IMR-90 (cell line): ENCODE data around the gene CTNND2.

Experiments used
- BHLHE40 ChIP-seq: fragments of 150-350 bp; IDR thresholded peaks from 2 replicates; pipeline ENCODE4 v1.6.1; 2016; ENCODE audit warnings: mild to moderate bottlenecking, low read depth, low read length
- CEBPB ChIP-seq: IDR thresholded peaks from 2 replicates; pipeline ENCODE4 v1.6.1; 2012; ENCODE audit warnings: low read depth, low read length, improper control_type of control experiment
- FOS ChIP-seq: fragments of 150-350 bp; IDR thresholded peaks from 2 replicates; pipeline ENCODE4 v1.6.1; 2016; ENCODE audit warnings: low read depth, low read length
- MAFK ChIP-seq: IDR thresholded peaks from 2 replicates; pipeline ENCODE4 v1.6.1; 2012; ENCODE audit warnings: low read depth, low read length, improper control_type of control experiment
- MAZ ChIP-seq: IDR thresholded peaks from 2 replicates; pipeline ENCODE4 v1.6.1; 2012; ENCODE audit warnings: low read depth, mild to moderate bottlenecking, low read length, improper control_type of control experiment, moderate library complexity, borderline replicate concordance
- MXI1 ChIP-seq: IDR thresholded peaks from 2 replicates; pipeline ENCODE4 v1.6.1; 2012; ENCODE audit warnings: low read depth, mild to moderate bottlenecking, low read length, moderate library complexity, borderline replicate concordance
- NFE2L2 ChIP-seq: fragments of 150-350 bp; IDR thresholded peaks from 2 replicates; pipeline ENCODE4 v1.6.1; 2016; ENCODE audit warnings: low read depth, mild to moderate bottlenecking, low read length
- POLR2A ChIP-seq: IDR thresholded peaks from 2 replicates; pipeline ENCODE4 v1.6.1; 2012; ENCODE audit warnings: mild to moderate bottlenecking, low read depth, low read length
- RAD21 ChIP-seq: IDR thresholded peaks from 2 replicates; pipeline ENCODE4 v1.6.1; 2012; ENCODE audit warnings: low read length, improper control_type of control experiment
- RFX5 ChIP-seq: IDR thresholded peaks from 2 replicates; pipeline ENCODE4 v1.8.0; 2012; ENCODE audit warnings: low read depth, mild to moderate bottlenecking, low read length, moderate library complexity
- SMC3 ChIP-seq: fragments of 150-350 bp; IDR thresholded peaks from 2 replicates; pipeline ENCODE4 v1.6.1; 2016; ENCODE audit warnings: low read depth, mild to moderate bottlenecking, antibody characterized with exemption, low read length, moderate library complexity
- TF ChIP-seq, protein P1 (sequence below): conservative IDR thresholded peaks from 2 replicates; pipeline ENCODE4 v1.5.1; 2012; ENCODE audit warnings: mild to moderate bottlenecking, low read depth, low read length, improper control_type of control experiment
- TF ChIP-seq, protein P2 (sequence below): fragments of 150-350 bp; IDR thresholded peaks from 2 replicates; pipeline ENCODE4 v1.6.1; 2017; ENCODE audit warnings: mild to moderate bottlenecking, antibody characterized with exemption, low read length, low read depth

DNA sequence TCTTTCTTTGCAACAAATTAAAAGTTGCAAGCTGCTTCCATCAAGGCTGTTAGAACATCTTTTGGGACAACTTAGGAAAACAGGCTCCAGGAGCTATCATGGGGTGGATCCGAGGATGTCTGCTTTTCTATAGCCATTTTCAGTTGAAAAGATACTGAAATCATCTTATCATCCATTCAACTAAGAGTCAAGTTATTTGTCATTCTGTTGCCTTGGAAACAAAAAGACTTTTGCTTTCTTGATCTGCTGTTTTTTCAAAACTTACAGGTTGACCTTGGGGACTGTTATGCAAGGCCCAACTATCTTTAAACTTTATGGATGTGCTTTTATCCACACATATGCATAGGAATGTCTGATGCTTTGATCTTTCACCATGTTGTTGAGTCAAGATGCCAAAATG lies 597.9 kb downstream of the CTNND2 start:
- TF ChIP-seq POLR2A (no peak), CEBPB (no peak), FOS (no peak), RFX5 (no peak), MAZ (no peak), SMC3 (no peak), RAD21 (no peak), MXI1 (no peak), NFE2L2 (no peak), BHLHE40 (no peak), MAFK (no peak)
- TF ChIP-seq, protein P1, sequence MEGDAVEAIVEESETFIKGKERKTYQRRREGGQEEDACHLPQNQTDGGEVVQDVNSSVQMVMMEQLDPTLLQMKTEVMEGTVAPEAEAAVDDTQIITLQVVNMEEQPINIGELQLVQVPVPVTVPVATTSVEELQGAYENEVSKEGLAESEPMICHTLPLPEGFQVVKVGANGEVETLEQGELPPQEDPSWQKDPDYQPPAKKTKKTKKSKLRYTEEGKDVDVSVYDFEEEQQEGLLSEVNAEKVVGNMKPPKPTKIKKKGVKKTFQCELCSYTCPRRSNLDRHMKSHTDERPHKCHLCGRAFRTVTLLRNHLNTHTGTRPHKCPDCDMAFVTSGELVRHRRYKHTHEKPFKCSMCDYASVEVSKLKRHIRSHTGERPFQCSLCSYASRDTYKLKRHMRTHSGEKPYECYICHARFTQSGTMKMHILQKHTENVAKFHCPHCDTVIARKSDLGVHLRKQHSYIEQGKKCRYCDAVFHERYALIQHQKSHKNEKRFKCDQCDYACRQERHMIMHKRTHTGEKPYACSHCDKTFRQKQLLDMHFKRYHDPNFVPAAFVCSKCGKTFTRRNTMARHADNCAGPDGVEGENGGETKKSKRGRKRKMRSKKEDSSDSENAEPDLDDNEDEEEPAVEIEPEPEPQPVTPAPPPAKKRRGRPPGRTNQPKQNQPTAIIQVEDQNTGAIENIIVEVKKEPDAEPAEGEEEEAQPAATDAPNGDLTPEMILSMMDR = no peak
- TF ChIP-seq, protein P2, sequence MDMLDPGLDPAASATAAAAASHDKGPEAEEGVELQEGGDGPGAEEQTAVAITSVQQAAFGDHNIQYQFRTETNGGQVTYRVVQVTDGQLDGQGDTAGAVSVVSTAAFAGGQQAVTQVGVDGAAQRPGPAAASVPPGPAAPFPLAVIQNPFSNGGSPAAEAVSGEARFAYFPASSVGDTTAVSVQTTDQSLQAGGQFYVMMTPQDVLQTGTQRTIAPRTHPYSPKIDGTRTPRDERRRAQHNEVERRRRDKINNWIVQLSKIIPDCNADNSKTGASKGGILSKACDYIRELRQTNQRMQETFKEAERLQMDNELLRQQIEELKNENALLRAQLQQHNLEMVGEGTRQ = no peak
